Left lung (tissue), 10 donors: ENCODE results near the gene QPRT. TPM values are rescaled to one million over a fixed set of nuclear protein-coding genes. Genes with fewer than 3 reads are reported as not detected.

Experiments
- ATAC-seq: fragments of 200-7000 bp; cut with Tn5 transposase; one replicate; pipeline ENCODE4 v1.9.1; 2020; ENCODE audit warnings: moderate library complexity
- DNase-seq, 4 donors: peaks; one replicate each; pipeline ENCODE4 v3.0.0-alpha.2; 2013 to 2020
- H3K27ac ChIP-seq, 2 donors: fragments of 200-600 bp; sonication (generic) in 1 of 2; one replicate each; pipeline versions ENCODE4 v1.5.0 to v1.8.0; 2020 to 2021
- H3K27me3 ChIP-seq, 2 donors: fragments of 200-600 bp; sonication (generic) in 1 of 2; one replicate each; pipeline versions ENCODE4 v1.5.0 to v1.8.0; 2020 to 2021
- H3K36me3 ChIP-seq, 2 donors: fragments of 200-600 bp; sonication (generic) in 1 of 2; one replicate each; pipeline versions ENCODE4 v1.5.0 to v1.8.0; 2020 to 2021
- H3K4me1 ChIP-seq, 2 donors: fragments of 200-600 bp; one replicate each; pipeline ENCODE4 v1.8.0; 2021
- H3K4me3 ChIP-seq, 2 donors: fragments of 200-600 bp; sonication (generic) in 1 of 2; one replicate each; pipeline versions ENCODE4 v1.5.0 to v1.8.0; 2020 to 2021; ENCODE audit warnings: mild to moderate bottlenecking in 1 of 2
- H3K9me3 ChIP-seq, 2 donors: fragments of 200-600 bp; sonication (generic) in 1 of 2; one replicate each; pipeline versions ENCODE4 v1.5.0 to v1.8.0; 2020 to 2021
- CTCF ChIP-seq, 2 donors: fragments of 200-600 bp; sonication (generic) in 1 of 2; IDR thresholded peaks; one replicate each; pipeline versions ENCODE4 v1.5.0 to v1.8.0; 2021; ENCODE audit warnings: antibody characterized with exemption in 2 of 2
- intact Hi-C, 2 donors: fragments of 100-400 bp; cut with DNase I; formaldehyde crosslinking; loops; one replicate each; pipeline versions ENCODE4 v1.11.2 to v1.14.2; 2022
- polyA plus RNA-seq, 6 donors: library from polyadenylated mRNA; unstranded; fragments of 120-200 nt; gene quantifications; one replicate each; pipeline ENCODE4 v1.2.1, GENCODE V29; 2013; ENCODE audit not compliant: insufficient read length in 6 of 6
- total RNA-seq, 2 donors: library from RNA; stranded (reverse); fragmentation: NEBNext Ultra II Directional; extraction: Animal tissue kit (Norgen Biotek cat#: 25700); gene quantifications; one replicate each; pipeline ENCODE4 v1.2.1, GENCODE V29; 2021
- donor health status: DM: no; HTN: yes; CAD: no.
- donor health status: DM: no; HTN: no; CAD: no.

Gene QPRT
- total and polyA plus RNA-seq, 8 donors = 21.9 to 58.8 (median 52.1) TPM

- peak overlapping the region in 1 of 2 donors; percentile 60 for H3K27ac ChIP-seq
- no peaks in the 10 kb centered on the region for H3K27me3 ChIP-seq
- intact Hi-C loops = no loop called here
- H3K9me3 ChIP-seq = no peaks in the 10 kb centered on the region
- no peak for TF ChIP-seq CTCF (IDR thresholded peaks at IDR 0.05)
- DNase-seq (no peak), ATAC-seq (no peak)
- H3K4me3 ChIP-seq = no peak overlapping the region
- H3K36me3 ChIP-seq = no peaks in the 10 kb centered on the region
- peaks cover 0 to 50% of the 10 kb centered on the region in 2 donors for H3K4me1 ChIP-seq
Observed at GRCh38 chr16:29667755-29668154, 11.2 kb upstream of the QPRT start.

DNA sequence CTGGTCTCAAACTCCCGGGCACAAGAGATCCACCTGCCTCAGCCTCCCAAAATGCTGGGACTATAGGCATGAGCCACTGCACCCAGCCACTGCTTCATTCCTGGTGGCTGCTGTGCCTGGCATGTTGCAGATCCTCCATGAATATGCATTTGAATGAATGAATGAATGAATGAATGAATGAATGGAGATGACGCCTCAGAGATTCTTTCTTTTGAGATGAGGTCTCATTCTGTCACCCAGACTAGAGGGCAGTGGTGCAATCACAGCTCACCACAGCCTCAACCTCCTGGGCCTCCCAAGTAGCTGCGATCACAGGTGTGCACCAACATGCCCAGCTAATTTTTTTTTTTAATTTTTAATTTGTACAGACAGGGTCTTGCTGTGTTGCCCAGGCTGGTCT is 10.7 kb upstream of the QPRT start:
- TF ChIP-seq CTCF (IDR thresholded peaks at IDR 0.05) = no peak
- H3K9me3 ChIP-seq = no peaks in the 10 kb centered on the region
- H3K27me3 ChIP-seq = no peaks in the 10 kb centered on the region
- intact Hi-C loops = no loop called here
- DNase-seq (no peak), ATAC-seq (no peak)
- peaks cover 0 to 46% of the 10 kb centered on the region in 2 donors for H3K4me1 ChIP-seq
- no peak overlapping the region for H3K4me3 ChIP-seq
- no peak overlapping the region for H3K27ac ChIP-seq
- no peaks in the 10 kb centered on the region for H3K36me3 ChIP-seq

- Histone ChIP-seq H3K36me3 (no peaks in the 10 kb centered on the region), H3K27ac (no peak overlapping the region), H3K27me3 (no peaks in the 10 kb centered on the region), H3K9me3 (no peaks in the 10 kb centered on the region), H3K4me3 (no peak overlapping the region), H3K4me1 (peaks cover 0 to 18% of the 10 kb centered on the region in 2 donors)
- DNase-seq = no peak
- ATAC-seq = no peak
- intact Hi-C loops = no loop called here
- no peak for TF ChIP-seq CTCF (IDR thresholded peaks at IDR 0.05)
Observed at GRCh38 chr16:29673501-29673900, 5.5 kb upstream of the QPRT start.

DNA sequence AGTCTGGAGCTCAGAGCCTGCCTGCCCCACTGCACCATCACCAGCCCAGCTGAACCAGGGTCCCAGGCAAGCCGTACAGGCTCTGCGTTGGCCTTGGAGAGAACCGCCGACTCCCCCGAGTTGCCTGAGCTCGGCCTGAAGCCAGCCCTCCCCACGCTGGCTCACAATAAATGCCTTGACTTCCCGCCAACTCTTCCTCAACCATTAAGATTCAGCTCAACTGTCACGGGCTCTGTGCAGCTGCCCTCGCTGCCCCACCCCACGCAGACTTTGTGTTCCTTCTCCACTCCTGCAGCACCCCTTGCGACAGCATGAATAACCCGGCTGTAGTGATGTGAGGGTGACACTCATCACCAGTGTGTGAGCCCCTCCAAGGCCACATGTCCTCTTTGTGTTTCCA is 4.8 kb upstream of the QPRT start:
- DNase-seq (peak in 1 of 4 donors; percentile 68), ATAC-seq (peak; percentile 20)
- Histone ChIP-seq H3K27ac (no peak overlapping the region), H3K4me1 (peaks cover 0 to 25% of the 10 kb centered on the region in 2 donors), H3K27me3 (no peaks in the 10 kb centered on the region), H3K9me3 (no peaks in the 10 kb centered on the region), H3K36me3 (no peaks in the 10 kb centered on the region), H3K4me3 (no peak overlapping the region)
- TF ChIP-seq CTCF (IDR thresholded peaks at IDR 0.05) = no peak
- intact Hi-C loops = no loop called here

DNA sequence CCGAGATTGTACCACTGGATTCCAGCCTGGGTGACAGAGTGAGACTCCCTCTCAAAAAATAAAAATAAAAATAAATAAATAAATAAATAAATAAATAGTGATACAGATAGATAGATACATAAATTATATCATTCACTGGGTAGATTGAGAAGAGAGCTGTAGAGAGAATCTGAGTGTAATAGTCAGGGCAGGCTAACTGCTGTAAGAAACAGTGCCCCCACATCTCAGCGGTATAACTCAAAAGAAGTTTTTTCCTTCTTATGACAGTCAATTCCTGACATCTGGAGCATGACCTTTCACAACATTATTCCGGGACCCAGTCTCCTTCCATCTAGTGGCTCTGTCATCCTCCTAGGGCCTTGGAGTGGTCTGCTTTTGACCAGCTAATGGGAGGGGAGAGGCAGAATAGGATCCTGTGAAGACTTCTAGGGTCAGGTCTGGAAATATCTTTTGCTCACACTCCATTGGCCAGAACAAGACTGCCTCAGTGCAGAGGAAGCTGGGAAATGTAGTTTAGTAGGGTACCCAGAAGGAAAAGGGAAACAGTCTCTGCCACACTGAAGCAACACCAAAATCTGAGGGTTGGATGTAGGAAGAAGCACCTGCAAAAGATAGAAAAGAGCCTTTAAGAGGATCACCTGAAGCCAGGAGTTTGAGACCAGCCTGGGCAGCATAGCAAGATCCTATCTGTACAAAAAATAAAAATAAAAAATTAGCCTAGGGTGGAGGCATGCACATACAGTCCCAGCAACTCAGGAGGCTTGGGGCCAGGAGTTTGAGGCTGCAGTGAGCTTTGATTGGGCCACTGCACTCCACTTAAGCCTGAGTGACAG is 3.0 kb upstream of the QPRT start:
- H3K4me1 ChIP-seq = peaks cover 0 to 35% of the 10 kb centered on the region in 2 donors
- H3K36me3 ChIP-seq = no peaks in the 10 kb centered on the region
- ATAC-seq = peak; percentile 52
- no peak overlapping the region for H3K27ac ChIP-seq
- no peaks in the 10 kb centered on the region for H3K27me3 ChIP-seq
- no peak overlapping the region for H3K4me3 ChIP-seq
- TF ChIP-seq CTCF (IDR thresholded peaks at IDR 0.05) = no peak
- intact Hi-C loops = no loop called here
- no peak for DNase-seq
- no peaks in the 10 kb centered on the region for H3K9me3 ChIP-seq
